ENCODE results near the gene ZDHHC3.

- TF ChIP-seq CTCF (IDR thresholded peaks at IDR 0.05) (no peak), NR1H2 (CRISPR knock-in tag; IDR thresholded peaks at IDR 0.05) (no peak), SP1 (CRISPR knock-in tag; conservative IDR thresholded peaks at IDR 0.05) (no peak), ELF4 (CRISPR knock-in tag; IDR thresholded peaks at IDR 0.05; ENCODE audit: low read depth) (no peak), ZNF416 (CRISPR knock-in tag; IDR thresholded peaks at IDR 0.05) (no peak), ZNF121 (CRISPR knock-in tag; IDR thresholded peaks at IDR 0.05) (no peak), ERG (CRISPR knock-in tag; IDR thresholded peaks at IDR 0.05) (no peak), ATF1 (CRISPR knock-in tag; IDR thresholded peaks at IDR 0.05) (no peak), TEAD1 (CRISPR knock-in tag; IDR thresholded peaks at IDR 0.05) (no peak), FOXP1 (CRISPR knock-in tag; IDR thresholded peaks at IDR 0.05; ENCODE audit: borderline replicate concordance) (no peak), ZBTB43 (CRISPR knock-in tag; IDR thresholded peaks at IDR 0.05) (no peak)
Observed at GRCh38 chr3:44954304-44954703, 21.7 kb downstream of the ZDHHC3 start.
